Medulla oblongata (tissue), 1 donor: ENCODE results near the gene PPM1H.

Source experiments
- DNase-seq: peaks from one replicate; pipeline ENCODE4 v3.0.0-alpha.2; 2015; ENCODE audit errors: extremely low spot score

The PPM1H gene

DNA sequence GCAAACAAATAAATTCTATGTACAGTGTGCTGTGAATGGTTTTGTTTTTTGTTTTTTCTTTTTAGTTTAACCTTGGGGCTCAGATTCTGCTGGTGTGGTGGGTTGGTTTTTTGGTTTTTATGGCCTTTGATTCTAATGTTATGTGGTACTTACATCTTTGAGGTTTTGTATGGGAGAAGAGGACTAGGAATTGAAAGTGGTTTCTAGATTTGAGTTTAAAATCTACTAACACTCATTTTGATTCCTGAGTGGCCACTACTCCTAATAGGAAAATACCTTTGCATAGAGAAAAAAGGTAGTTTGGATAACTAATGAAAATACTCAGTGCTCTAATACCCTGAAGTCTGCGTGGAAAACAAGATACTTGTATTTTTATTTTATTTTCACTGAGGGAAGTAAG is 330.6 kb downstream of the PPM1H start:
- DNase-seq = peak; percentile 21

DNA sequence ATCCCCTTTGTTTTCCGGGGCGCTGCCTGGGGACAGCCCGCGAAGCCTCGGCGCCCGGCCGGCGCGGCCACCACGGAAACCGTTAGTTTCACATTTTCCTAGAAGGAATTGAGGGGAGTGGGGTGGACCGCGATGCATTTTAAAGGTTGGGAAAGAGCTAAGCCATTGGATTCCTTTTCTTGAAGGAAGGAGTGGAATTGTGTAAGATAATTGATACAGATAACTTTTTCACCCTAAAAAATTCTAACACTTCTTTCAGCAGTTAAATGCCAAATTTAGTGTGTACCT is 331.2 kb downstream of the PPM1H start:
- DNase-seq = no peak

DNA sequence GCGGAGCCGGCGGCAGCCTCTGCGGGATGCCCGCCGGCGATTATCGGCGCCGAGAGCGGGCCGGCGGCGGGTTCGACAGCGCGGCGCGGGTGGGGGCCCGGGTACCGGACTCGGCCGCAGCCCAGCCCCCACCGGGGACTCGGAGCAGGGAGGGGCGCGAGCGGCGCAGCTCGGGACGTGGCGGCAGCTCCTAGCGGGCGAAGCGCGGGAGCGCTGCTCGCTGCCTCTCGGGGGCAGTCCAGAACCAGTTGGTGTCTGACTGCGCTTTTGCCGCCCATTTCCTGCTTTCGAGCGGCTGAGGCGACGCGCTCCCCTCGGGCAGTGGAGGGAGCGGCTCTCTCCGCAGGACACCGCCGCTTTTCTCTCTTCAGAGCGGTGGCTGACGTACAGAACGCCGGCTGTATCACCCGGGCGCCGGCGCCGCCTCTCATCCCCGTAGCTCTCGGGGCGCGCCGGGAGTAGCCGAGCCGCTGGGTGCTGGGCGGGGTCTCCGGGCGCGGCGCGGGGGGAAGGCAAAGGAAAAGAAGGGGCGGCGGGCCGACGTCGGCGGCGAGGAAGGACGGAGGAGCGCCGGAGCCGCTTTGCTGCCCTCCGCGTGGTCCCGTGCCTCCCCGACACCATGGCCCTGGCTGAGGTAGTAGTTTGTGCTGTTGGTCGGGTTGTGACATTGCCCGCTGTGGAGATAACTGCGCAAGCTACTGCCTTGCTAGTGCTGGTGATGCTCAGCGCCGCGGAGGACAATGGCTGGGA is 331.7 kb downstream of the PPM1H start:
- DNase-seq = peak; percentile 92

DNA sequence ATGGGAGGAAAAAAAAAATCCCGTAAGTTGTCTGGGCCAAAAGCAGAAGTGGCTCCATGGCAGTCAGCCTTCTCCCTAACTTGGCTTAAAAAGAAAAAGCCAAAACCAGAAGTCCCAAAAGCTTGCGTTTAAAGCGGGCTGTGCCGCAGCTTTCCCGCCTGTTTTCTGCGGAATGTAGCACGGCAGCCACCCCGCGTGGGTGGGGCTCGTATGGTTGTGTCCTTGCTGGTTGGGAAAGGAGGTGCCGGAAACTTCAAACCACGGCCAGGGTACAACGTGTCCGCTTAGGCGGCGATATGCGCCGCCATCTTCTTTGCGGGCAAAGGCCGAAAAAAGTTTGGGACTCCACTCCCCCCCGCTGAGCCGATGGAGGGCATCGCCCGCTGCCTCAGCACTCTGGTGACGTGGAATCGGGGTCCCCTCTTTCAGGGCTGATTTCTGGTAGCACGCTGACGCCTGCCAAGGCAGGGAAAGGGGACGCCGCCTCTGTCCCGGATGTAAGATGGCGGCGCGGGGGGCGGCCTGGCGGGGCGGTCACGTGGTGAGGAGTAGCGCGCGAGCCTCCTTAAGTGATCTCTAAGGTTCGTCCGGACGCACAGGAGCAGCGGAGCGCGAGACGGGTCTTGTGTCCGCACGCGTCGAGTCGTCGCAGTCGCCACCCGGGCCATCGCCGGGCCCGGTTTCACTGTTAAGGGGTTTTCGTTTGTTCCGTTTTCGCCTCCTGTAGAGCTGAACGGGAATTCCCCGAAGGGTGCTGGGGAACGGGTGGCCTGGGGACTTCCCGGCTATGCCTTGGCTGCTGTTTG is 332.5 kb downstream of the PPM1H start:
- peak; percentile 89 for DNase-seq

DNA sequence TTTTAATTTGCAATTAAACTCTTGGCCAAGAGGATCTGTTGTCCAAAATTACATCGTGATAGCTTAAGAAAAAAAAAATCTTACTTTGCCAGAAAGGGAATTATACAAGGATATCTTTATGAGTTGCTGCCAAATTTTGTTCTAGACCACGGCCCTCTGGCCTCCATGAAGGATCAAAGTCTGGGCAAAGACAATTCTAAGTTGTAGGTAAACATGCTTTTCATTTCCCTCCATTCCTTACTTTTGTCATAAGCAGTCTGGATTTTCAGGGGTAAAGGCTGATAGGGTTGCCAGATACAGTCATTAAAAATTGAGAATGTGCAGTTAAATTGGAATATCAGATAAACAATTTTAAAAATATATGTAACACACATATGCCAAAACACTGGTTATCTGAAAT is 333.2 kb downstream of the PPM1H start:
- no peak for DNase-seq

DNA sequence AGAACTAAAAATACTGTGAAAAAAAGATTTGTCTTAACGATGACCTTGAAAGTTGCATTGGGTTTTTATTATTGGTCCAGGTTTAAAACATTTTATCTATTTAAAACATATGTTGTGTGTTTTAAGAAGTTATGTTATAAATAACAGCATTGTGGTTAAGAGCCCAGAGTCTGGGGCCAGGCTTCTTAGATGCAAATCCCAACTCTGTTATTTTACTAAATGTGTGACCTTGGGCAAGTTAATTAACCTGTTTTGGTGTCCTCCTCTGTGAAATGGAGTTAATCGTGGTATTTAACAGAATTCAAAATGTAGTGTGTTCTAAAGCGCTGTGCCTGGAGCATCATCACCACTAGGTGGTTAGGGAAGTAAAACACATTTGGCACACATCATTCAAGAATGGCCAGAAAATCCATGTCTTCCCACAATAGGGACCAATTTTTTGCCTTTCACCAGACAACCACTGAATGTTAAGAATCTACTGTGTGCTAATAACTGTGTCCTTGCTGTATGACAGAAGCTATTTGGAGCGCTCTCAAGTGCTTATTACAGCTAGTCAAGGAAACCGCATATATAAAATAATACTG is 335.0 kb downstream of the PPM1H start:
- no peak for DNase-seq

DNA sequence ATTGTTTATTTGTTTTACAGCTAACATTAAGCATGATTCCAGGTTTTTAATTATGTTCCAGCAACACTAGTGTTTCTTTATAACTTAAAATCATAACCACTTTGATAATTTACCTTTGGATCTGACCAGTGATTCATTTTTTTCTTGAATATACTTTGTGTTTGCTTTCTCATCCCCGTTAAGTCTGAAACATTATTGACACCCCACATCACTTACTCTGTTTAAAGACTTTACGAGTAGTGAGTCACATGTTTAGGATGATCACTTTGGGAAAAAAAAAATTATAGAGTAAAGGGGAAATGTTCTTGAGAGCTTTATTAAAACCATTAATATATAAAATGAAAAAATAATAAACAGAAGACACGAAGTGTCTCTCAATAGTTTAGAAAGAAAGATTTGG is 336.1 kb downstream of the PPM1H start:
- DNase-seq = no peak

DNA sequence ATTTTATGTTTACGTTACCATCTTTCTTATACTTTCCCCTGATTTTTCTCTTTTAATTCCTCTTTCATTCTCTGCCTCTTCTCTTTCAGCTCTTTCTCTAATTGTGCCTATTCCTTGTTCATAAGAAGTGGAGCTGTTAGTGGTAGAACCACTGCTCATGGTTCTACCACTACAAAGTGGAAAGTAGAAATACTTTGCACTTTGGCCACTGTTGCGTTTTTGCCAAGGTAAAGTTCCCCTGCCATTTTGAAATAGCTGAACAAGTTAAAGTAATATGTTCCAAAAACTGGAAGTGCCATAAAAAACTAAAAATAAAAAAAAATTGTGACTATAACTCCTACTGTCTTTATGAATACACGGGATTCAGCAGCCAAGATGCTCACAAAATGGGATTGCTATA is 337.7 kb downstream of the PPM1H start:
- no peak for DNase-seq
